NK-92 (cell line): ENCODE data around the gene TANC1.

Experiments used
- DNase-seq: peaks from one replicate; lab custom pipeline; 2025; ENCODE audit not compliant: unreplicated experiment; lab: John Stamatoyannopoulos, UW

TANC1 gene

GRCh38 chr2:158960193-158960592, 8.2 kb upstream of the TANC1 start:
- DNase-seq, result no peak

- no peak for DNase-seq
Measured at GRCh38 chr2:158962074-158962473, 6.4 kb upstream of the TANC1 start.

DNA sequence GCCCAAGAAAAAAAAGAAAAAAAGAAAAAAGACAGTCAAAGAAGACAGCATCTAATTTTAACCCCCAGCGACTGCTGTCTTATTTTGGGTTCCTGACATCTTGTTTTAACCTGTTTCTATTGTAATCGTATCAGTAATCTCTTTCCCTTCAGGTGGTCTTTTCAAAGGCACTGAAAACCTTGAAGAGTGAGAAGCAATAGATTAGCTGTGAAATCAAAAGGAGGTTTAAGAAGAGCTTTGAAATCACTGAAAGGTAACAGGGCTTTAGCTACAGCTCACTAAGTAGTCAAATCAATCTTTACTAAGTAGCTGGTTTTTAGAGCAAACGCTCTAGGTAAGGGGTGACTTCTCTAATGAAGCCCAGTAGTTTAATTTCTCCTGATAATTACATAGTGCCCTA, 5.4 kb upstream of the TANC1 start:
- DNase-seq, result no peak

DNA sequence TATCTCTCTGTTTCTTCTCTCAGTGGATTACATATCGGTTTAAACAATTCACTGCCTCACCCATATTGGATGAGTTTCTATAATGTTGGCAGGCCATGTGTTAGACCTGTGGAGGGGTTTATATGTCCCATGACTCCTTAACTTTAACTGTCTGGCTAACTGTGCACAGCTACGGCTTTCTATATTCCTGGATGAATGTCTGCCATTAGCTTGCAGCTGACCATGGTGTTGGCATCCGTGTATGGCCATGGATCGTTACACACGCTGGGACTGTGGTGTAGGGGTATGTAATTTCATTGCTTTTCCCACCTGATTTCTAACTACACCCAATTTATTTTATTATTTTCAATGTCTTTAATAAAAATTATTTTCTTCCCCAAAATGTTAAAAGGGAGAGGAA, 3.3 kb upstream of the TANC1 start:
- DNase-seq, result no peak

- no peak for DNase-seq
Measured at GRCh38 chr2:158965641-158966040, 2.8 kb upstream of the TANC1 start.

- DNase-seq, result no peak
Measured at GRCh38 chr2:158966312-158966711, 2.1 kb upstream of the TANC1 start.

DNA sequence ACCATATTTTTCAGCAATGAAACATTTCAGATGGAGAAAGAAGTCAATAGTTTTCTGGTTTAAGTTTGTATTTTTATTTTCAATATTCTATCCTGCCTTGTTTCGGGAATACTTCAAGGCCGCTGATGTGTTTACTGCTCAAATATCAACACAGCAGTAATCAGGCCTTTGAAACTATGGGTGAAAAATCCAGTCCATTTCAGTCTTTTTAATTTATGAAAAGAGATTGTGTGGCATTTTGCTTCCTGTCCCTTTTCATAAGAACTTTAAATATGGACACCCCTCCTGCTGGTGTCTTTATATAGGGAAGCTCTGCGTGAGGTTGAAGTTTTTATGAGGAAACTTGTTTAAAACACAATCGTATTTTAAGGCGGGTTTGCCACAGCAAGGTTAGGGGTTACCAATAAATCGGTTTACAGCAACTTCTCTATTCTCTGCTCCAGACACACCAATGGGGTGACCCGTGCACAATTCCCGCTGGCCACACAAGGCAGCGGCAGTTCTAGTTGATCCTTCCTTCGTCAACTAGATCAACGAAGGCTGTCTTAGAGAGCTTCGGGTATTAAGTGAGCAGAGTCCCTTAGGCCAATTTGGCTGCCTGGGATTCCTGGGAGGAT, 1.2 kb upstream of the TANC1 start:
- no peak for DNase-seq

DNA sequence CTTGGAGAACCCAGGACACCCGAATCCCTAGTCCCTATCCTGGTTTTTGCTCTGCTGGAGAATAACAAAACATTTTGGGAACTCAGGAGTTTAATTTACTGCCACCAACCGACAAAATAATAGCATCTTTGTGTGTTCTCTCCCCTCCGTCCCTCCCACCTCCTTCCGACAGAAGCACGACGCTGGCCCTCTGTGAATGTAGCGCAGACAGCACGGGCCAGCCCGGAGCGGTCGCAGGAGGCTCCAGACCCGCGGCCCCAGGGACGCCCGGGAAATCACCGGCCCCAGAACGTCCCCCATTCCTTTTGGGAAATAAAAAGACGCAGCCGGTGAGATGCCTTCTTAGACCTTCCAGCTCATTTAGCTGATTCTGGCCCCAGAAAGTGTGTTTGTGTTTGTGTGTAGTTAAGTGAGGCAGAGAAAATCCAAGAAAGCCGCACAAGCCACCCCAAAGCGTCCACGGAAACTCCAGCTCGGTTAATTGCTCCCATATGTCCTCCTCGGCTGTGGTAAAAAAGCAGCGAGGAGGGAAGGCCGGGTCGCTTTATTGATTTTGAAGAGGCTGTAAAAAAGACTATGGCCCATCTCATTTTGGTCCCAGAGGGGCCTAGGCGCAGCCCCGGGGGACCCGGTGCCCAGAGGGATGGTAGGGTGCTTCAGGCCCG, 577 bp upstream of the TANC1 start:
- DNase-seq, result no peak

- no peak for DNase-seq
Measured at GRCh38 chr2:158969162-158969714, 798 bp downstream of the TANC1 start.

DNA sequence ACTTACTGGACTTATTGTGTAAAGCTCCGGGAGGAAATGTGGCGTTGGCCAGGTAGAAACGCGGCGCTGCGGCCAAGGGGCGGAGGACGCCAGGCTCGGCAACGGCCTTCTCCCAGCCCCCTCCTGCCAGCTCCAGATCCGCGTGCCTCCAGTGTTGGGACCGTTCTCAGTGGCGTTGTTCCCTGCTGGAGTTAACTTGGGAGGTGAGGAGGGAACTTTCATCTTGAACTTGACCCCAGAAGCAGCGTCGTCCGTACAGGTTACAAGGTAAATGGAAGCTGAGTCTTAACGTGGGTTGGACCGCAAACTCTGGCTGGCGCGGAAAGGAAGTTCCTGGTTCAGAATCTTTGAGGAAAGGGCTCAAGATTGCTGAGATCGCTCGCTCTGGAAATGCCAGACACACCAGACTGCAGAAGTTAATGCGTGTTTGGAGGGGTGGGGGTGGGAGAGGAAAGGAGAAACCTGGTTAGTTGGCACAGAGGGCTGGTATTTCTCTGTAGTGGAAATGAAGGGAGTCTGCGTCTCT, 1.3 kb downstream of the TANC1 start:
- no peak for DNase-seq

DNA sequence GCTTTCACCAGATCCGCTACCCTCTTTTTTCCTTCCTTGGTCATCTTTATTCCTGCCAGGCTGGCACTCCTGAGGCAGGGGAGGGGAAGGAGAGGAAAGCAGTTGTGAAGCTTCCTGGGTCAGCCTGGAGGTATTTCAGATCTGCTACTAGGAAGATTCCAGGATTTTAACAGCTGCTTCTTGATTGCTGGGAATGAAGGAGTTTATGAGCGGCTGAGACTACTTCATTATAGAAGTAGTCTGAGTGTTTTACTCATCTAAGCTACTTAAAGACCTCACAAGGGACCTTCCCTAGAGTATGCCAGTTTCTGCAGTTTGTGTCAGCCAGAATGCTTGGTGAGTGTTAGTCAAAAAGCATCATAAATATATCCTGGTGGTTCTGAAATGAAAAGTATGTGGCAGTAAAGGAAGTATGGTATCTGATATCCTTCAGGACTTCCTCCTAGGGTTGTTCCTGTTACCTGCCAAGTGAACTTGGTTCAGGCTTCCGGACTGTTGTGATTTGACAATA, 1.9 kb downstream of the TANC1 start:
- no peak for DNase-seq

GRCh38 chr2:158973116-158973956, 4.9 kb downstream of the TANC1 start:
- DNase-seq, result no peak

GRCh38 chr2:158975271-158975921, 7.0 kb downstream of the TANC1 start:
- DNase-seq, result no peak

DNA sequence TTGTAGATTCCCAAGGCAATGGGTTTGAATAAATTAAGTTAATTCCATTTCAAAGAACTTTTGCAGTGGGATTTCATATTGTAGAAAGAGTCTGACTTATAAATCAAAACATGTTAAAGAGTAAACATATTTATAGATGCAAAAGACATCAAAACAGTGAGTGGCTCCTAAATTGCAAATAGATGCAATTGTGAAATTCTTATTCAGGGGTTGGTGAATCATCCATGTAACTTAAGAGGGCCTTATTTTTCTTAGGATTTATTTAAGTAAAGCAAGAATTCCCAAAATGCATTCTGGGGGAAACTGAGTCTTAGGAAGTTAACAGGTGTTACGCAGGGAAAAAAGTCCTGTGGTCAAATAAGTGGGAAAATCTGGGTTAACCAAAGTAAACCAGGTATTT, 11.3 kb downstream of the TANC1 start:
- DNase-seq, result no peak

- no peak for DNase-seq
Measured at GRCh38 chr2:158984604-158985135, 16.2 kb downstream of the TANC1 start.

DNA sequence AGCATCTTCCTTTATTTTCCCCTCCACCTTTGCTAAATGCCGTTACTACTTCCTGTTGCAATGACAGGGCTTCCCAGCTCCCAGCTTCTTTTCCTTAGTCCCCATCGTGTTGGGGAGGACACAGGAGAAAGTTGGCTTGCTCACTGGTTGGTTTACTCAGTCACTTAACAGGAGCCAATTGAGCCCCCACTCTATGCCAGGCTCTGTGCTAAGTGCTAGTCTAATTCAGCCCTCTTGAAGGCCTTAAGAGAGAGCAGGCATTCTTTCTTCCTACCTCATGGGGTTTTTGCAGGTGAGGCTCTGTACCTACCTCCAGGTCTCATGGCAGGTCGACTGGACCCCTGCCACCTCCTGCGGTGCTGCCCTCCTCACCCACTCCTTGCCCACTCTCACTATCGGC, 20.1 kb downstream of the TANC1 start:
- no peak for DNase-seq

- DNase-seq, result no peak
Measured at GRCh38 chr2:158989165-158989564, 20.7 kb downstream of the TANC1 start.

DNA sequence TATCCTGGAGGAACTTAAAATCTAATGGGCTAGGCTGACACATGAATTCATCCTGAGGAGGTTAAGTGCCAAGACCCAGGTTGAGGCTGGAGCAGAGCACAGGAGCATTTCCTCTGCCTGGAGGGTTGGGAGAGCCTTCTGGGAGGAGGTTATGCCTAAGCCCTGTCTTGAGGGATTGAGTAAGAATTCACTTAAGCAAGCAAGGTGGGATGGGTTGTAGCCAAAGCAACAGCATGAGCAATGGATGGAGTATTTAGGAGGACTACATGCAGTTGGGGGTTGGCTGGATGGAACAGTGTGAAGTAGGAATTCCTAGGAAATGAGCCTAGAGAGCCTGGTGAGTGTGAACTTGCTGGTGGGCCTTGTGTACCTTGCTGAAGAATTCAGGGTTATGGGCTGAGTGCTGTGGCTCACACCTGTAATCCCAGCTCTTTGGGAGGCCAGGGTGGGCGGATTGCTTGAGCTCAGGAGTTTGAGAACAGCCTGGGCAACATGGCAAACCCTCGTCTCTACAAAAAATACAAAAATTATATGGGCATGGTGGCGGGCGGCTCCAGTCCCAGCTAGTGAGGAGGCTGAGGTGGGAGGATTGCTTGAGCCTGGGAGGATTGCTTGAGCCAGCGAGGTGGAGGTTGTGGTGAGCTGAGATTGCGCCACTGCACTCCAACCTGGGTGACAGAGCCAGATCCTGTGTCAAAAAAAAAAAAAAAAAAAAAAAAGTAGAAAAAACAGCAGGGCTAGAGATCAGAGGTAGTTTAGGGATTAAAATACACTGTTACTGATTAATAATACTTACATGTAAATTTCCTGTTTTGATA, 22.2 kb downstream of the TANC1 start:
- DNase-seq, result no peak

- no peak for DNase-seq
Measured at GRCh38 chr2:158993030-158993429, 24.6 kb downstream of the TANC1 start.
